Ureter (tissue), 1 donor: ENCODE data around the gene NSUN2. TPM values are rescaled to one million over a fixed set of nuclear protein-coding genes. Genes with fewer than 3 reads are reported as not detected.
"Not testable (repeated sequence)": the region's sequence is repeated elsewhere in the genome, so short reads cannot be mapped to it uniquely, and the experiment has no call there.

ENCODE experiments used
- DNase-seq: peaks from one replicate; pipeline ENCODE4 v3.0.0-alpha.2; 2020; ENCODE audit warnings: low spot score
- total RNA-seq: library from RNA; stranded (reverse); gene quantifications from one replicate; pipeline ENCODE4 v1.2.4, GENCODE V29; 2023
- donor health status: DM: yes; HTN: yes; CAD: no.

NSUN2 gene
- total RNA-seq, 1 donor from 2014 or later = 76.1 TPM

DNA sequence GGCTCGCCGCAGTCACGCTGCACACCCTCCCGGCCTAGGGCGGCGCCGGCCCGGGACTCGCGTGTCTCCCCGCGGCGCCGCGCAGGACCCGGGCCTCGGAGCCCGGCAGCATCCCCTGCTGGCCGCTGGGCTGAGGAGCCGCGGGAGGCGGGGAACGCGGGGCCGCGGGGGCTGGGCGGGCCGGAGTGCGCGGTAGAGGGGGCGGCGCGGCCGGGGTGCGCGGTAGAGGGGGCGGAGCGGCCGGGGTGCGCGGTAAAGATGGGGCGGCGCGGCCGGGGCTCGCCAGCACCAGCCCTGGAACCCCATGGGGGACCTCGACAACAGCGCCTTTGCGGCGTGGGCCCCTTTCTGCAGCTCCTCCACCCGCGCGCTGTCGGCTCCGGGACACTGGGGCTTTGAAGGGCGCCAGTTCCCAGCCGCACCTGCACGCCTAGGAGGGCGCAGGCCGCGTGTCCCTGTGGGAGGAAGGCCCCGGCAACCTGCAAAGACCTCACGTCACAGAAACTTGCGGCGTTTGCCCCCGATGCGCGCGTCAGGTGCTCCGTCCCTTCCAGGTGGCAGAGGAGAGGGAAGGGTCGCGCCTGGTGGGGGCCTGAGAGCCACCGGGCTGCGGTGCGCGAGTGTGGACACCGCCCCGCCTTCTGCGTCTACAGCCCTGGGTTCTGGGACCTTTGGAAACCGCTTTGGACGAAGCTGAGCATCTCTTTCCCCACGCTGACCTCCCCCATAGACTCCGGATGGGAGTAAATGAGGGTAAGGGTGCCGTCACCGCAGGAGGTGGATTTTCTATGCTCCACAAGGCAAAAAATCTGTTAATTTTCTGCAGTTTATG, 49.6 kb downstream of the NSUN2 start:
- no peak for DNase-seq

DNA sequence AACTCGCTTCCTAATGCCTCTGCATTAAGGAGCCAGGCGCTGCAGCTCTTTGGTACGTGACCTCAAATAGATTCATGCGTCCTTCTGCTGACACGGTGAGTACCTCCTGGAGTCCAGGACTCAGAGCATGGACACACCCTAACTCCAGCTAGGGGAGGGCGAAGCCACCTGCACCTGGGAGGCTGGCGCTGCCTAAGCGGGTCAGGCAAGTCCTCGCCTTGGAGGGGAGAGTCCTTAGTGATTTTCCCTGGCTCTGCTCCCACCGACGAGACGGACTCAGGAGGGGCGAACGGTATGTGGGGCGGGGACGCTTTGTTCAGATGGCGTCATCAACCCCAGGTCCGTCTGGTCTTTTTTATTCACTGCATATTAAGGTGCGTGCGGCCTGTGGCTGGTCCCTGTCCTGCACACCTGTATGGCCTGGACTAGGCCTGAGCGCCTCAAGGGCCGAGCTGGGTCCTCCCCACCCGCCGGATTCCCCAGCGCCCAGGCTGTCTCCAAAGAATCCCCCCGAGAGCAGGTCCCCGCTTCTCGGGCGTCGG, 50.3 kb downstream of the NSUN2 start:
- DNase-seq = no peak

DNA sequence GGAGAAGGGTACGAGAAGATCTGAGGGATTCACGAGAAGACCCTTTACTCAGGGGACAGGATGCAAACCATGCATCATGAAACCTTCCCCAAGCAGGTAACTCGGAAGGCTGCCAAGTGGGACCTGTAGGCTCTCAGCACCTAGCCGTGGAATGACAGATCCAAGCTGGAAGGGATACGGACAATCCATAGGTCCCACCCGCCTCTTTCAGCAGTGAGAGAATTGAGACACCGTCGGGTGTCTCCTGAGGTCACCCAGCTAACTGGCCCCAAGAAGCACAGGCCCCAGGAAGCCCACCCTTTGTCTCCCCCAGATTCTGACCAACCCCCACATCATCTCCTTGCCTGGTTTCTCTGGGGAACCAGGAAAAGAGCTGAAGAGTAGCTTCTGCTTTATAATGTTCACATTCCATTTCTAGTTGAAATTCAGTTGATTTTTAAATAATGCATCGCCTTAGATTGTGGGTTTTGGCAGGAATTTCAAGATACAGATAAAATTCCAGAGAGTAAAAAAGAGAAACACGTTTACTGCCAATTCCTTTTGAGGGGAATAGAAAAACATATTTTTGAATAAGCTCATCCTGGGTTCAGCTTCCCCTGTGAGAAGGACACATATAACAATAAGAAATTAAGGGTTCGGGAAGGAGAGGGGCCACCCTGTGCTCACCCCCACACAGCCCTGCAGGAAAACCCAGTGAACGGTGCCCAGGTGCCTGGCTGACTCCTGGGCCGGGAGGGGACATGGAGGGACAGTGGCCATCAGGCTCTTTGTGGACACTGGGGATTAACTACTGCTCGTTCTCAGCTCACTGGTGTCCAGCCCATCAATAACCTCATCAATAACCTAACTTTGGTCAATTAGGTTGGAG, 51.1 kb downstream of the NSUN2 start:
- DNase-seq = no peak

DNA sequence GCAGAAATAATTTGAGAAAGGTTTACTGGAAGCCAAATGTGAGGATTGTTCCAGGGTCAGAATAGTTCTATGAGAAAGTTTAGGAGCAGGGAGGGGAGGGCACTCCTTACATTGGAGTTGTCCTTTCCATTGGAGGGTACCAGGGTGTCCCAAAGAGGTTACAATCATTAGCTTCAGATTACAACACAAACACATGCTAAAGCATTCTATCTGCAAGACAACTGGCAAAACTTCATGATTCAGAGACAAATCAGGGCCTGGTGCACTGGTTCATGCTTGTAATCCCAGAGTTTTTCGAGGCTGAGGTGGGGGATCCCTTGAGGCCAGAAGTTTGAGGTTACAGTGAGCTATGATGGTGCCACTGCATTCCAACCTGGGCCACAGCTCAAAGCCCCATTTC, 51.8 kb downstream of the NSUN2 start:
- DNase-seq = no peak

DNA sequence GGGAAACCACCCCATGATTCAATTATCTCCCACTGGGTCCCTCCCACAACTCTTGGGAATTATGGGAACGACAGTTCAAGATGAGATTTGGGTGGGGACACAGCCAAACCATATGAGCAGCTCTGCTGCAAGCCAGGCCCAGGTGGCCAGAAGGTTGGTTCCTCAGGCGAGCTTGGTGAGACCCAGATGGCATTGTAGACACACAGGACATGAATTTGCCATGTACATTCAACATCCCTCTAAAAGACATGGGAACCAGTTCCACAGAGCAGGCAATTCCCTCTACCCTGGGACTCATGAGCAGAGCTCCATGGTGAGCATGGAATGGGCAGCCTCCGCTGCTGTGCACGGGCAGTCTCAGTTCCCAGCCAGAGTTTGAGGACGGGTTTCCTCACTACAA, 53.3 kb downstream of the NSUN2 start:
- no peak for DNase-seq

DNA sequence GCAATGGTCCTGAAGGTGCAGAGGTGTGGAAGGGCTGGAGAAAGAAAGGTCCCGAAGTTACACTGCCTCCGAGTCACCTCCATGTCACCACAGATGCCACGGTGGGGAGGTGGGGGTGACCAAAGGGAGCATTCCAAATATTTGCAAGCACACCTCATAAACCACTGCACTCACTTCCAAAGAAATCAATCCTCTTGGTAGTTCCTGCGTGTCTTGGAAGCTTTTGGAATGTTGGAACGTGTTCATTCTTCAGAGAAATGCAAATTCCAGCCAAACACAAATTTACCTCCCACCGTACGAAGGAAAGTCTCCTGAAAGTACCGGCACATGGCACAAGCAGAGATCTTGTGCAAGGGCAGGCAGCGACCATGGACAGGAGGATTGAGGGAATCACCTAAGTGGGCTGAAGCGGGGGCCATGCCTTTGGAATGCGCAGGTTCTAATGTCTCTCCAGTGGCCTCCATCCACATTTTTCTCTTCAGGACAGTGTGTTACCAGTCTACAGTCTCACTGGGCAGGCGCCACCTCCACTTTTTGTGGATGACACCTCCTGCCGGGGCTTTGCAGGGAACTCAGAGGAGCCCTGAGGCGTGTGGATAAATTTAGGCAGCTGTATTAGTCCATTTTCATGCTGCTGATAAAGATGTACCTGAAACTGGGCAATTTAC, 54.0 kb downstream of the NSUN2 start:
- no peak for DNase-seq

DNA sequence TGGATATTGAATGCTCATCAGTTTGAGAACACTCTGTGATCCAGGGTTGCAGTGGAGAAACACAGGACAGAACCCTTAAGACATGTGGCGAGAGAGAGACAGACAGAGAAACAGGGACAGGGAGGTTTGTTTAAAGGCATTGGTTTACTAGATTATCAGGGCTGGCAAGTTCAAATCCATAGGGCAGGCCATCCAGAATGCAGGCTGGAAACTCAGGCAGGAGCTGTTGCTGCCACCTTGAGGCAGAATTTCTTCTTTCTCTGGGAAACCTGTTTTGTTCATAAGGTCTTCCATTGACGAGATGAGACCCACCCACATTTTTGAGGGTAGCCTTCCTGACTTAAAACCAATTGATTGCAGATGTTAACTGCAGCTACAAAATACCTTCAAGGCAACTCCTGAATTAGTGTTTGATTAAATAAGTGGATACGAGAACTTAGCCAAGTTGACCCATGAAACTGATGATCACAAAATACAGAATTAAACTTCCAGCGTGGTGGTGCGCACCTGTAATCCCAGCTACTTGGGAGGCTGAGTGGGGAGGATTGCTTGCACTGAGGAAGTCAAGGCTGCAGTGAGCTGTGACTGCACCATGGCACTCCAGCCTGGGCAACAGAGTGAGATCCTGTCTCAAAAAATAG, 55.9 kb downstream of the NSUN2 start:
- DNase-seq = no peak

DNA sequence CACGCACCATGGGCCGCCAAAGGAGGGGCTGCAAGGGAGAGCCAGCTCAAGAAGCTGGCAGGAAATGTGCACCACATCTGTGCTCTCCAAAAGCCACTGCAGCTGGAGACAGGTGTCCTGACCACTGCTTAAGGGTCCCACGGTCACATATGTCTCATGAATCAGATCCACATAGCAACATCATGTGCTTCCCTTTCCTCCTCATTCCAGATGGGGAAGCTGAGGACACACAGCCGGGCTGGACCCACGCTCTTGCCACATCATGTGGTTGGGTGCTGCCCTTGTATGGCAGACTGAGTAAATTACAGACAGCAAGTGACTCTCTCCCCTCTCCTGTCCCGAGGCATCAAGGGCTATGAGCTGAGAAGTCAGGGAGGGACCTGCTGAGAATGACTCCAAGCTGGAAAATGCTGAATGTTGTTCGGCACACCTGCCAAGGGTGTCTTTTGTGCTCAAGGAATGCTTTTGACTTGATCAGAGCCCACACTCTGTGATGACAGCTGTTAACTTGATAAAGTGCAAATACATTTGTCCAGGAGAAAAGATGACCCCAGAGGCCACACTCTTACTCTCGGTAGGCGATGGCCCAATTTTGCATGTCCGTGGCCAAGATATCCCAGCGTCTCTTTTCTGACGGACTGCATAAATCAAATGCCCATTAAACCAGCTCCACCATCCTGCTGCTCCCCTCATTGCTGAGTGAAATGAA, 58.2 kb downstream of the NSUN2 start:
- DNase-seq = no peak

DNA sequence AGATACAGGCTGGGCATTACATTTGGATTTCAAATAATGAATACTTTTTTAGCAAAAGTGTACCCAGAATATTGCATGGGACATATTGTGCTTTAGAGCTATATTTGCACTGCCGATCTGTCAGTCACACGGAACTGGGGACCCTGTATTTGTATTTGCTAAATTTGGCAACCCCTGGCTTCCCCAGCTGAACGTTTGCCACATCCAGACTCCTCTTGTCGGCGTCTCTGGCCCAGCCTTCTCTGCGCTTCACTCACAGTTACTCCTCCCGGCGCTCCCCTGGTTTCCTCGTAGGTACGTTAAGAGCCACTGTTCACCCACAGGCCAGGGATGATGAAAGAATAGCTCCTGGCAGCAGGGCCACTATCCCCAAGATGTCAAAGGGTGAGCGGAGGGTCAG, 58.7 kb downstream of the NSUN2 start:
- no peak for DNase-seq

DNA sequence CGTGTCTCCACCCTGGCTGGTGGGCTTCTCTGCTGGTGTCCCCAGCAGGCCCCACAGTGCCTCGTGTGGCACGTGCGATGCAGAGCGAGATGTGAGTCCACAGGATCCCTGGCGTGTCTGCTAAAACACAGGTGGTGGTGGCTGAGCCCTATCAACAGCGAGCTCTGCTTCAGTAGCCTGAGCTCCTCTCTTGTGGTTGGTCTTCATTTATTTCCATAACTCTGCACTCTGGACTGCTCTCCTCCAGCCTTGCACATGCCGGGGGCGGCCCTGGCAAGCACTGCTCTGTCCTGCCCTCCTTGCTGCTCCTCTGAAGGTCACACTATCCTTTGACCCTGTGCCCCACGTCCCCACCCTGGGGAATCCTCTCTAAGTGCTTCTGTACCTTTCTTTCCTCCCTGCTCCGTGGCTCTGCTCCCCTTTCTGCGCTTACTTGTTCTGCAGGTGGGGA, 59.2 kb downstream of the NSUN2 start:
- DNase-seq = no peak

DNA sequence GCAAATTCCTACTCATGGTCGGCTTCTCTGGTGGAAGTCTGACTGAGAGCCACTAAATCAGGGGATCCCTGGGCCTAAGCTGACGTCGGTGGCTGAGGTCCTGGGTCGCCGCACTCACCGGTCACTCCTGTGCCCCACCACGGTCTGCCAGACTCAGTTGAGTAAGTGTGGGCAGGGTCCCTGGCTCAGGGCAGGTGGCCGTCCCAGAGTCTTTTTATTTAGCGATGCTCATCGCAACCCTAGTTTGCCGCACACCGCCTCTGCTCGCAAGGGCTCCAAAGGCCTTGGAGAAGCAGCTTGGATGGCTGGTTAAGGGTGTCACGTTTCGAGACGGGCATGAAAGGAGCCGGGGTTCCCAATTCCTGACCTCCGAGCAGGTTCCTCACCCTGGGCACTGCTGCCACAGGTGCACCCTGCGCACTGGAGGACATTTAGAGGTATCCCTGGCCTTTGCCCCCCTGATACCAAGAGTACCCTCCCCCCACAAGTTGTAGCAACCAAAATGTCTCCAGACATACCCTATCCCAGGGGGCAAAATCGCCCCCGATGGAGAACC, 59.9 kb downstream of the NSUN2 start:
- no peak for DNase-seq

DNA sequence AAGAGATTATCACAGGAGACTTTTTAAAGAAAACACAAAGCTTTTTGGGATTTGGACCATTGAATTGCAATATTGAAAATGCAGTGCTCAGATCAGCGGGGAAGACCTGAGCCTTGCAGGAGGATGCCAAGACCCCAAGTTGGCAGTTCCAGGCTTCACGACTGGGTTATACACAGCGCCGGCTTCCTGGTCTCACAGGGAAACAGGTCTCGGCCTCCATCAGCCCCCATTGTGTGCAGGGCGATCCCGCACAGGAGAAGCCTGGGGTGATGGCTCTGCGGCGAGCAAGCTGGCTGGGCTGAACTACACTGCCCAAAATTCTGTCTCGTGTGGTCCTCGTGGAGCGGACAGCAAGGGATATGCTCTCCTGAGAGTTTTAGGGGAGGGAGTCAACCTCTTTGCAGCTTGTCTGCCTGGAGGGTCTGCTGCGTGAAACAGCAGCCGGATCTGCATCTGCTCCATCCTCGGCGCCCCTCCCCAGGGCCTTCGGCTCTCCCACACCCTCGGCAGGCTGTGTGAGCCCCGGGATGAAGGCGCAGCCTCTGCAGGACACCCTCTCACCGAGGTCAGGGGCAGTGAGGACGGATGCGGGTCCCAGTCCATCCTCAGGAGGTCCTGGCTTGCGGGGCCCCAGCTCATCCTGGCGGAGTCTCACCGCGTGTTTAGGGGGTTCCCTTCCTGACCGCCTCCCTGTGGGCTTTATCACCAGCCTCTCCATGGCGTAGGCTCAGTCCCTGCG, 60.6 kb downstream of the NSUN2 start:
- no peak for DNase-seq

DNA sequence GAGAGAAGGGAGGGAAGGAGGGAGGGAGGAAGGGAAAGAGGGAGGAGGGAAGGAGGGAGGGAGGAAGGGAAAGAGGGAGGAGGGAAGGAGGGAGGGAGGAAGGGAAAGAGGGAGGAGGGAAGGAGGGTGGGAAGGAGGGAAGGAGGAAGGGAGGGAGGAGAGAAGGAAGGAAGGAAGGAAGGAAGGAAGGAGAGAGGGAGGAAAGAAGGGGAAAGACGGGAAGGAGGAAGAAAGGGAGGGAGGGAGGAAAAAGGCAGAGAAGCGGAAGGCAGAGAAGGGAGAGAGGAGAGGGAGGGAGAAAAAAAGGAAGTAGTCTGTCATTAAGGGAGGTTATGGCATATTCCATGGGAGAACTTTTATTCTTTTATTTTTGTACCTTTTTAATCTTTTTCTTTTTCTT, 61.2 kb downstream of the NSUN2 start:
- not testable (repeated sequence) for DNase-seq

DNA sequence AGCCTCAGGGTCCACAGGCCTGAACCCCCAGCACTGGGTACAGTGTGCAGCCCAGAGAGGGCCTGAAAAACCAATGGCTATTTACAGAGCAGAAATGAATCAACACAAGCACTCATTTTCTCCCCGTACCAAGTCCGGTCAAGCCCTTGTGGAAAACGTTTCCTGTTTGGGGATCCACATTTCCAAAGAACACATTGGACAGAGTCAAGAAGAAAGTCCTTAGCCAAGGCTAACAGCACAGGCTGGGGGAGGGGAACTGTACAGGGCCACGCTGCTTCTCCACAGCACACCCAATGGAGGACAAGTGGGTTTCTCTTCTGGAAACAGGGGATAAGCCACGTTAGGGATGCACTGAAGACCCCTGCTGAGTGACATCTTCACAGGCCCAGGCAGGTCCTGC, 62.3 kb downstream of the NSUN2 start:
- no peak for DNase-seq

DNA sequence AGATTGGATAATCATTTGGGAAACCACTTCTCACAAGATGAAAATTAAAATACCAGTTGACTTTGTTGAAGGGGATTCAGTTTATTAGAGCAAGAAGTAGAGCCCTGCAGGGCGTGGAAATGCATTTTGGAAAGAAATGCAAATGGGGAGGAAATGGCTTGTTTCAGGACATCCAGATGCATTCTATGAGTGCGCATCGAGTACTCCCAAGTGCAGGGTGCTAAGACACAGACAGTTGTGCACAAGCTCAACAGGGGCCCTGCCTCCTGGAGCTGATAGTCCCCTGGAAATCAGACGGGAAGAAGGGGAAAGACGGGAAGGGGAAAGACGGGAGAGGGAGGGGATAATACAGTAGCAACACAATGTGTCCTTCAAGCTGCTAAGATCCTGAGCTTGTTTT, 64.0 kb downstream of the NSUN2 start:
- DNase-seq = no peak

DNA sequence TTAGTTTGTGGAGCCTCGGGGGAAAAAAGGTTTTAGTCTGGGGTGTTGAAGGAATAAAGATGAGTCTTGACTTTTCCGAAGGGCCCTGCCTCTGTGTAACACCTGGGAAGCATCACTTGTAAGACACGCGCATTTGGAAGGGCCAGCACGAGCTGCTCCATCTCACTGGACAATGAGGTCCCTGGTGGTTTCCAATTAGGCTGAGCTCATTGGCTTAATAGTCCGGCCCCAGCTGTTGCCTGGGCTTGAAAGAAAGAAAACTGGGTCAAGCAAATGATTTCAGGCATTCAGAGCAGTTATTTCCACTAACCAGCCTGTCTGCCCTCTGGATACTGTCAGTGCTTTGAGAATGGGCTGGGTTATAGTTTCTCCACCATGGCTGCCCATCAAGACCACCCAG, 64.5 kb downstream of the NSUN2 start:
- DNase-seq = no peak

DNA sequence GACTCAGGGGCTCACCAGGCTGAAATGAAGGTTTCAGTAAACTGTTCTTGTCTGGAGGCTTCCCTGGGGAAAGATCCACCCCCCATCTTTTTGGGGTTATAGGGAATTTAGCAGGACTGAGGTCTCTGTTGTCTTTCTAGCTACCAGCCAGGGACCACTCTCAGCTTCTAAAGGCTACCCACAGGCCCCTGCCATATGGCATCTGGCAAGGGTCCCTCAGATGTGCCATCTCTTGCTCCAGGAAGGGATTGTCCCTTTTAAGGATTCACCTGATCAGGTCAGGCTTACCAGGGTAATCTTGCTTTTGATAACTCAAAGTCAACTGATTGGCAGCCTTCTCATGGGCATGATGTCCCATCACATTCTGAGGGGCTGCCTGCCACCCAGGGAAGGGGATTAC, 65.0 kb downstream of the NSUN2 start:
- no peak for DNase-seq

DNA sequence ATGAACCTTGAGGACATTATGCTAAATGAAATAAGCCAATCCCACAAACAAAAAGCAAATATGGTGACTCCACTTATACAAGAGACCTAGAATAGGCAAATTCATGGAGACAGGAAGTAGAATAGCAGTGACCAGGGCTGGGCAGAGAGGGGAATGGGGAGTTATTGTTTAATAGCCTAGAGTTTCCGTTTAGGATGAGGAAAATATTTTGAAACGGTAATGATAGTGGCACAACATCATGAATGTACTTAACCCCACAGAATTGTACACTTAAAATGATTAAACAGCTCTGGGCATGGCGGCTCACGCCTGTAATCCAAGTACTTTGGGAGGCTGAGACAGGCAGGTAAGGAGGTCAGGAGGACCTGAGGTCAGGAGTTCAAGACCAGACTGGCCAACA, 65.8 kb downstream of the NSUN2 start:
- no peak for DNase-seq

DNA sequence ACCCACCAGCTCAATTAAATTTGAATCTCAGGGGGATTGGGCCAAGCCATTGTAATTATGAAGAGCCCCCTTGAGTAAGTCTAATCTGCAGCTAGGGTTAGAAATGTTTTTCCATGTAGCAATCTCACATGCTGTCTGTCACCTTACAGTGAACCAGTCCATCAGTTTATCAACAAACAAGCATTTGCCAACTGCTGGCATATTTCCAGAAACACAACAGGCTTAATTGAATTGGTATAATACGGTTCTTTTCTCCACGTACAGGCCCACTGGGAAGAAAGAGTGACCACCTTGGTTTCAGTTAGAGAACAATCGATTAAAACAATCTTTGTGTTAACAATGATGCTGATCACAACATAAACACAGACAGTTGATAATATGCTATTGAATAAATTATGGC, 67.4 kb downstream of the NSUN2 start:
- no peak for DNase-seq
